Measurements from ENCODE around the gene WDR46. TPM values are rescaled to one million over a fixed set of nuclear protein-coding genes. Genes with fewer than 3 reads are reported as not detected.

WDR46 gene
- total RNA-seq, 1 experiment from 2014 or later: 99.2 TPM

DNA sequence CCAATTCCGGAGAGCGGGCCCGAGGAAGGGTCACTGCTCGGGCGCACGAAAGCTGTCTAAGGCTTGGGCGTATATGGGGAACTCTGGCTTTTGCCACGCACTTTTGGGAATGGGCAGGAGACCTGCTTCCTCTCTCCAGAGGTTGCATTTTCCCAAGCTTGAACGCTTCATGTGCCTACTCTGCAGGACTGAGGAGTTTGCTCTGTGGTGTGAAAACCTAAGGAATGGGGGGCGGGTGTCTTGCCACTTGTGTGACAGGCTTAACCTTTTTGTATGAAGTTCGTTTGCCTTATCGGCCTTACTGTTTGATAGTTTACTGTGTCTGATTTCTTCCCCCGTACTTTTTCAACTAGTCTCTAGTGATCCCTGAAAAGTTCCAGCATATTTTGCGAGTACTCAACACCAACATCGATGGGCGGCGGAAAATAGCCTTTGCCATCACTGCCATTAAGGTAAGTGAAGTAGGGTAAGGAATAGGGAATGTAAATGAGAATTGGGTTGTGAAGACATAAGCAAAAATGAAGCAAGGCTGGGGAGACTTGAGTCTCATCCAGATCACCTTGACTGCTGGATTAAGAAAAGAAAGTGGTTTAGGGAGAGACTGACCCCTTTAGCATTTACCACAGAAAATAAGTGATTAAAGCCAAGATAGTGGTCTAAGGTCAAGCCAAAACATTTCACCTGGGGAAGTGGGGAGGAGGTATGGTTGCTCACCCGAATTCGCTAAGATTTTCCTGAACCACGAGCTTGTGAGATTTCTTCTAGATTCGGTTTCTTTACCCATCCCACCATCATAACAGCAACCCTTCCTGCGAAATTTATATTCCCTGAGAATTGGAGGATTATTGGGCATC lies 16.5 kb downstream of the WDR46 start:
- Histone ChIP-seq H4K20me1 (ENCODE audit: control insufficient read depth, insufficient read depth, insufficient read length) (no peaks in the 10 kb centered on the region), H3K4me2 (ENCODE audit: insufficient read depth, insufficient read length, low read length) (peak overlapping the region; percentile 86), H3K4ac (ENCODE audit: low read depth, low read length) (no peak overlapping the region; the same call in 1 of the 2 replicates), H3K56ac (ENCODE audit: insufficient read length, low read depth, low read length) (no peak overlapping the region), H2BK5ac (ENCODE audit: insufficient read length, low read length) (no peak overlapping the region), H2BK12ac (ENCODE audit: insufficient read length, low read depth, low read length) (peak overlapping the region; percentile 66), H3K9me3 (ENCODE audit: control insufficient read depth, low read depth, low read length) (no peaks in the 10 kb centered on the region), H2AFZ (ENCODE audit: low read length) (no peak overlapping the region), H2BK120ac (ENCODE audit: low read depth, low read length, poor library complexity, severe bottlenecking) (peak overlapping the region; percentile 0), H2BK15ac (ENCODE audit: low read depth, low read length) (no peak overlapping the region), H3K23me2 (ENCODE audit: insufficient read length, low read depth, low read length, poor library complexity, severe bottlenecking) (peaks cover 6% of the 10 kb centered on the region), H2AK5ac (ENCODE audit: insufficient read length, low read length) (no peak overlapping the region), H3K27ac (ENCODE audit: insufficient read length, low read depth, low read length) (peak overlapping the region; percentile 59), H3K4me1 (ENCODE audit: insufficient read depth, low read length) (no peaks in the 10 kb centered on the region; the same call in 1 of the 2 replicates), H3K79me1 (ENCODE audit: insufficient read depth, low read depth, low read length, poor library complexity, severe bottlenecking) (no peaks in the 10 kb centered on the region), H2BK20ac (ENCODE audit: low read depth, low read length, poor library complexity, severe bottlenecking) (no peak overlapping the region), H3K9ac (ENCODE audit: extremely low read depth, insufficient read length, low read length) (peak overlapping the region; percentile 99), H4K8ac (replicated peaks; ENCODE audit: insufficient read length, low read depth, low read length) (no peak overlapping the region), H3K23ac (ENCODE audit: insufficient read length, low read depth, low read length) (no peak overlapping the region), H3T11ph (ENCODE audit: low read length) (no peak overlapping the region), H3K27me3 (ENCODE audit: insufficient read depth, low read length) (no peaks in the 10 kb centered on the region), H3K14ac (ENCODE audit: insufficient read depth, low read length) (peak overlapping the region; percentile 79; the same call in 1 of the 2 replicates), H4K5ac (ENCODE audit: insufficient read length, low read depth, low read length) (peak overlapping the region; percentile 23), H3K79me2 (ENCODE audit: insufficient read depth, low read length) (peaks cover 23% of the 10 kb centered on the region; the same call in 1 of the 2 replicates), H3K18ac (ENCODE audit: insufficient read length, low read depth, low read length) (peak overlapping the region; percentile 72), H4K91ac (ENCODE audit: insufficient read length, low read depth, low read length) (no peak overlapping the region)
- no peaks in the 10 kb centered on the region; a peak in 1 of 5 replicates for H3K9me3 Mint-ChIP-seq
- peak overlapping the region; percentile 89 to 94 for H3K4me3 Mint-ChIP-seq
- peaks cover 32 to 47% of the 10 kb centered on the region in 2 experiments for H3K4me1 Mint-ChIP-seq
- TF ChIP-seq, protein P1, sequence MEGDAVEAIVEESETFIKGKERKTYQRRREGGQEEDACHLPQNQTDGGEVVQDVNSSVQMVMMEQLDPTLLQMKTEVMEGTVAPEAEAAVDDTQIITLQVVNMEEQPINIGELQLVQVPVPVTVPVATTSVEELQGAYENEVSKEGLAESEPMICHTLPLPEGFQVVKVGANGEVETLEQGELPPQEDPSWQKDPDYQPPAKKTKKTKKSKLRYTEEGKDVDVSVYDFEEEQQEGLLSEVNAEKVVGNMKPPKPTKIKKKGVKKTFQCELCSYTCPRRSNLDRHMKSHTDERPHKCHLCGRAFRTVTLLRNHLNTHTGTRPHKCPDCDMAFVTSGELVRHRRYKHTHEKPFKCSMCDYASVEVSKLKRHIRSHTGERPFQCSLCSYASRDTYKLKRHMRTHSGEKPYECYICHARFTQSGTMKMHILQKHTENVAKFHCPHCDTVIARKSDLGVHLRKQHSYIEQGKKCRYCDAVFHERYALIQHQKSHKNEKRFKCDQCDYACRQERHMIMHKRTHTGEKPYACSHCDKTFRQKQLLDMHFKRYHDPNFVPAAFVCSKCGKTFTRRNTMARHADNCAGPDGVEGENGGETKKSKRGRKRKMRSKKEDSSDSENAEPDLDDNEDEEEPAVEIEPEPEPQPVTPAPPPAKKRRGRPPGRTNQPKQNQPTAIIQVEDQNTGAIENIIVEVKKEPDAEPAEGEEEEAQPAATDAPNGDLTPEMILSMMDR (conservative IDR thresholded peaks at IDR 0.05): no peak
- no peak for DNase-seq
- H3K27me3 Mint-ChIP-seq (ENCODE audit: low read depth): no peaks in the 10 kb centered on the region; the same call in 1 of the 2 replicates
- peak overlapping the region; percentile 93 to 100 (median 100) for H3K27ac Mint-ChIP-seq
- peaks cover 42 to 70% (median 69%) of the 10 kb centered on the region in 3 experiments for H3K36me3 Mint-ChIP-seq (ENCODE audit: insufficient read depth in 1 of 3, low read depth in 3 of 3)
- WGBS (ENCODE audit: extremely low coverage, insufficient read length, low lambda C conversion rate): no CpG with 5 or more reads among the region's 22 CpGs

All from H9 (cell line).